GM19099 (cell line): ENCODE measurements around the gene DUXA.
A peak's percentile ranks its signal among the peaks of the same experiment; 100 is the strongest.

ENCODE experiments used
- POLR2A ChIP-seq: IDR thresholded peaks from 3 replicates; pipeline ENCODE4 v1.6.1; 2011; ENCODE audit warnings: low read depth; ENCODE audit not compliant: insufficient read length; ENCODE audit errors: extremely low read depth

DUXA gene

DNA sequence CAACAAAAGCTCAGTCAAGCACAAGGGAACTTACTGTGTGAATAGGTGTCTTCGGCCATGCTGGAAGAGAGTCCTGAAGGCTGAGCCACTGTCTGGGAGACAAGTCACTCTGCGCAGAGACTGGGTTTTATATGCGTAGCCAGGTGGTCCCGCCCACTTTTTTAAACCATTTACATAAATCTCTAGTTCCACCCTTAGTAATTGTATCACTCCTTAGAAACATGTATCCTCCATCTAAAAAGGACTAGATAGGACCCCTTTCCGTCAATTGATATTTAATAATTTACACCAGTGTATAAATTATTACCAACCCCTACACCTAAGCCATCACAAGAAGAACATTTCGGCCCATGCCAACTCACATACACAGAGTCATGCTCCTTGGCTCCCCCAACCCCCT, at the start of gene DUXA:
Gene DUXA, minus strand, starts transcription at position 101 of the 400 bp plus-strand sequence. Its CDS starts 42 bp downstream, at position 59.
- no peak for TF ChIP-seq POLR2A

GRCh38 chr19:57212109-57212508, 44.8 kb upstream of the DUXA start:
- TF ChIP-seq POLR2A: no peak

GRCh38 chr19:57210381-57210780, 43.1 kb upstream of the DUXA start:
- no peak for TF ChIP-seq POLR2A

DNA sequence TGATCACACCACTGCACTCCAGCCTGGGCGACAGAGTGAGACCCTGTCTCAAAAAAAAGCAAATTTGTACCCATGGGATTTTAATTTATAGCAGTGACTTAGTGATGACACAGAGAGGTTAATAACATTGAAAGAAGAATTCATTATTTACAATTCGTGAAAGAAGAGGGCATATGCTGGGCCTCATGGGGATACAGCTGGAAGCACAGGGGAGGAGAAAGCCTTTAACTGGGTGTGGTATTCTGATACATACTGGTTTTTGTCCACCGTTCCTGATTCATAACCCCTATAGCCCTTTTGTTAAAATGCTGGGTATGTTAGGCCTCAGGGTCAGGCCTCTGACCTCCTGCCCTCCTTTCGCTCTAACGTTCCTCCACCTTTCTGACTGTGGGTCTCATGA, 34.9 kb upstream of the DUXA start:
- no peak for TF ChIP-seq POLR2A

DNA sequence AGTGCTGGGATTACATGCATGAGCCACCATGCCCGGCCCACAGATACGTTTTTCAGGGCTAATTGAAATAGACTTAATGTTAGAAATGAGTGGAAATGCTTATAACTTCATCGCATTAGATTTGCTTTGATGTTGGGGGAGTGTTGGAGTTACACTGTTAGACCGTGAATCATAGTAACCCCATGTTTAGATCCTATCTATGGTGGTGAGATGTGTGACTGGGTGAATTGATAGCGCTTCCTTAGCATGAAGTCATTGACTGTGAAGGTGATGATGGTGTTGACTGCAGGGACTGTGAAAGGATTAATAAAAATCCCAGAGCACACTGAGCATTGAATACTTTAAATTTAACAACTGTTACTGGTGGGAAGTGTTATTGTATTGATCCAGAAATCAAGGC, 25.7 kb upstream of the DUXA start:
- TF ChIP-seq POLR2A: no peak

DNA sequence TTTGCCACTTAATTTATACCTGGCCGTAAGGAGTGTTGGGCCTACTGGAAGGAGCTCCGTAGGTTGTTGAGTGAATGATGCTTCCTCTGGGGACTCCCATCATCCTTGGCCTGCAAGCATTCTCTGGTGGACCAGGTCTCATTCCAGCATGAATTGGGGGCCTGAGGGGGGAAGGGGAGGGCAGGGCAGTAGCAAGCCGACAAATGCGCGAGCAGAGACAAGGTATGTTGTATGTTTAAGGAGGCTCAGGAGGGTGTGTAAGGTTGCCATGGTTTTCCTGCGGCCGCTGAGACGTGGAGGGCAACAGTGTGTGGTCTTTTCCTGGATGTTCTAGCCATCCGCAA, 24.8 kb upstream of the DUXA start:
- TF ChIP-seq POLR2A: no peak

DNA sequence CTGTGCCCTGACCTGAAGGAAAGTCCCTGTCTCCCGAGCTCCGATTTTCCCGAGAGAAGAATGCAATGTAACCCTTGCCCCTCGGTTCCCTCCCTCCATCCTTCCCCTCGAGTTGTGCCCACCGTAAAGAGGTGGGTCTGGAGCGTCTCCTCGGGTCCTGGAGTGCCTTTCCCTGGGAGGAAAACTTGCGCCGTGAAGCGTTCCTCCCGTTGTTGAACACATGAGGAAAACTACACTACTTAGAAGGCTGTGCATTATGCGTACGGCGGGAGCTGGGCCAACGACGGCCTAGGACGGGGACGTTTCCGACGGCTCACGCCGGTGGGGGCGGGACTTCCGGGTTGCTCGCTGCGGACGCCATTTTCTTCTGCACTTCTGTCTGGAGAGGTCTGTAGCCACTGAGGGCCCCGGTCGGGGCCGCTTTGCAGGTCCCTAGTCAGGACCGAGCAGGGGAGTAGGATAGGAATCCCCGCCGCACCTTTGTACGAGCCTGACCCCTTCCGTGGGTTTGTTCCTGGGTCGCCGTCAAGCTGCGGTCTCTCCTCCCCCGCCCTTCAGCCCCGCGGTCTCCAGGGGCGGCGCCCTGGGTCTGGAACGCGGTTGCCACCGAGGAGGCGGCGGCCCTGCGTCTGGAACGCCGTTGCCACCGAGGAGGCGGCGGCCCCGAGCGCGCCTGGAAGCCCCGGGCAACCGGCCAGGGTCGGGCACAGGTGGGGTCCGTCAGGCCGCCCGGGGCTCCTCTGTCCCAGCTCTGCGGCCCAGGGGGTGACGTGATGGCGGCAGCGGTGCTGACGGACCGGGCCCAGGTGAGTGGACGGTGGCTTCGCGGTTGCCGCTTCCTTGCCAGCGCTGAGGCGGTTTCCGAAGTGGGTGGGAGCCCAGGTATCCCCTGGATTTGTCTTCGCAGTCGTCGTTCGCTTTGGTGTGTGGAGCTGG, 24.1 kb upstream of the DUXA start, which contains the start of gene ZNF264:
Gene ZNF264, plus strand, starts transcription at position 360 of the 936 bp plus-strand sequence. Its CDS starts 414 bp downstream, at position 774.
- TF ChIP-seq POLR2A: peak; percentile 82

- no peak for TF ChIP-seq POLR2A
Measured at GRCh38 chr19:57190301-57190700, 23.0 kb upstream of the DUXA start.

- TF ChIP-seq POLR2A: no peak
Measured at GRCh38 chr19:57171551-57172081, 4.3 kb upstream of the DUXA start.

DNA sequence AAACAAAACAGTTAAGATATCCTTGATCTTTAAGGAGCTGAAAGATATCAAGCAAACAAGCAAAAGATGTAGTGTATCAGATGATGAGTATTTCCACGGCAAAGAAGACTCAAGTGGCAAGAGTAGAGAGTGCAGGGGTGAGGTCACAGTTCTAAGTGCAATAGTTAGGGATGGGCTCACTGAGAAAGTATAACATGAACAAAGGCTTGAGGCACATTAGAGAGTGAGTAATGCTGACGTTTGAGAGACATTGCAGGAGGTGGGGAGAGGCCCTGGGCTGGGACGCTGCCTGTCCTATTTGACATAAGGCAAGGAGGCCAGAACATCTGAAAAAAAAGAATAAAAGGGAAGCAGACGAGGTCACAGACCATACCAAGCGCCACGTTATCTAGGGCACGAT, 1.4 kb downstream of the DUXA start:
- TF ChIP-seq POLR2A: no peak

GRCh38 chr19:57161985-57162539, 5.2 kb downstream of the DUXA start:
- TF ChIP-seq POLR2A: no peak

DNA sequence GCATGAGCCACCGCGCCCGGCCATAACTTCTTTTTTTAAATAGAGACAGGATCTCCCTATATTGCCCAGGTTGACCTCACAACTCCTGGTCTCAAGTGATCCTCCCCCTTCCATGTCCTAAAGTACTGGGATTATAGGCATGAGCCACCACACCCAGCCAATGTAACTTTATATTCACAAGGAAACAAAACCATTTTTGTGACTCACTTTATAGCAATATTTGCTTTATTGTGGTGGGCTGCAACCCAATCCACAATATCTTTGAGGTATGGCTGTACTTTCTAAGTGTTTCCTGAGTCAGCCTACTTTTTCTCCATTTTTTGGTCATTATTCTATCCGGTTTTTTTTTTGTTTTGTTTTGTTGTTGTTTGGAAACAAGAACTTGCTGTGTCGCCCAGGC, 14.4 kb downstream of the DUXA start:
- TF ChIP-seq POLR2A: no peak

- no peak for TF ChIP-seq POLR2A
Measured at GRCh38 chr19:57141699-57142098, 25.6 kb downstream of the DUXA start.

DNA sequence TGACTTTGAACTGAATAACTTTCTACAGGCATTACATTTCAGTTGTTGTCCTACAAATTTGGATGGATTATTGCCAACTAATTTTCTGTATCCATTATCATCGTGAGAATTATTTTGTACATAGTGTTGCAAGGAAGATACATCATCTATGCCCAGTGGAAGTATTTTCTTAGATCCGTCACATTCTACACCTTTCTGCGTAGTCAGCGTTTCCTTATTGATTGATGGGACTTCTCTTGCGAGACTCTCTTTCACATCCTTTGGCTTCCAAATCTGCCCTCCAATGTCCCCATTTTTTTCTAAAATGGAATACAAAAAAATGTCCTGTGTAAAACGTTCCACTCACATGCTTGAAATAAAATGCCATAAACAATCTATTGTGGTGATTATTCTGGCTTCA, 31.5 kb downstream of the DUXA start:
- no peak for TF ChIP-seq POLR2A

DNA sequence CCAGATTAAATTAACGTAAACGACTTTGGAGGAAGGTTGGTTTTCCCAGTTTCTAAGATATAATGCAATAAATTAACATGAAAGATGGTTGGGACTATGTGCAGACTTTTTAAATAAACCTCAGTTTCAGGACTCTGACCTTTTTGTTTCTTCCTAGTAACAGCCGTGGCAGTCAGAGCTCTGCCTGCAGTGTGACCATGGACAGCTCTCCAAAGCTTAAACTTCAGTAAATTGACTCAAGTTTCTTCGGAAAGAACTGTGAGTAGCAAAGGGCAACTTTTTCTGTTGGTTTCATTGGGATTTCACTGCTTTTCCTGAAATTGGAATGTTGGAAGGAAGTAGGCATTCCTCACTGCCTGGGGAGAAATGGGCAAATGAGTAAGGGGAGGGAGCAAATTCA, 43.4 kb downstream of the DUXA start:
- no peak for TF ChIP-seq POLR2A

DNA sequence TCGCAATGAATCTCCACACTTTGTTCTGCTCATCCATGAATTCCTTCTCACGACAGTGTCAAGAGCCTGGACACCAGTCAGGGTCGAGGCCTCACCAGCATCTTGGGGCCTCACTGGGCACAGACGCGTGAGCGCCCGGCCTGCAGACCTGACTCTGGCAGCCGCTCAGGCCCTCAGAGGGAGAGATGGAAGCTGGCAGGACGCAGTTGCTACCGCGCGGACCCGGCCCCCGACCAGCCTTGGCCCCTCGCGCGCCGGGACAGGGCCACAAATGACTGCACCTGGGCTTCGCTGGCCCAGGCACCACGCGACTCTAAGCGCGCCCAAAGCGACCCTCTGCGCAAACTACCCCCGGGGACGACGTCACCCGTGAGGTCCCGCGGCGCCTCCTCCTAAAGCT, 48.4 kb downstream of the DUXA start:
- no peak for TF ChIP-seq POLR2A
